GM21717 (cell line): Measurements from ENCODE around the gene PRR23B.
"Not testable (repeated sequence)": the region's sequence is repeated elsewhere in the genome, so short reads cannot be mapped to it uniquely, and the experiment has no call there.

Experiments used
- ATAC-seq: cut with Tn5 transposase; IDR thresholded peaks from one replicate; pipeline ENCODE4 v1.9.1; 2021; ENCODE audit warnings: mild to moderate bottlenecking, moderate library complexity; ENCODE audit not compliant: unreplicated experiment

The PRR23B gene

DNA sequence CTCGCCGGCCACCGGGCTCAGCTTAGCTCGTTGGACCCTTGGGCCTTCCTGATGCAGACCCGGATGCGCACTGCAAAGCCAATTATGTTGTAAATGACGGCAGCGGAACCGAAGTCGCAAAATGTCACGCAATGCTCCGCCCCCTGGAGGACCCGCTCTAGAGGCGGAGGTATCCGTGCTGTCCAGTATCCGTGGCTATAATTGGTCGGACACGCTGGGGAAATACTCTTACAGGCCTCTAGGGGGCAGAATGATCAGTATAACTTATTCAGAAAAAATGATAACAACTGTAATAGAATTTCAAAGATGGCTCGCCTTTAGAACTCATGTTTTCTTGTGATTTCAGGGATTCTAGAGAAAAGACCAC, at the start of gene PRR23B:
PRR23B (minus strand) TSS at position 59 of the 367 bp plus-strand sequence. CDS start 265 bp downstream, outside the sequence.
- ATAC-seq, result no peak

- ATAC-seq, result no peak
These were observed 42.2 kb upstream of the PRR23B start for GRCh38 chr3:139062918-139063317.

GRCh38 chr3:139052802-139053600, 32.3 kb upstream of the PRR23B start:
- ATAC-seq, result no peak

- no peak for ATAC-seq
These were observed 23.9 kb upstream of the PRR23B start, which contains the start of gene PRR23C for GRCh38 chr3:139044366-139045210. Gene PRR23C (minus strand): TSS chr3:139044892. CDS start chr3:139044620, 272 bp downstream.

- no peak for ATAC-seq
These were observed 23.0 kb upstream of the PRR23B start for GRCh38 chr3:139043554-139044365.

- no peak for ATAC-seq
These were observed 16.8 kb upstream of the PRR23B start for GRCh38 chr3:139037478-139037877.

GRCh38 chr3:139032326-139033002, 11.7 kb upstream of the PRR23B start:
- no peak for ATAC-seq

DNA sequence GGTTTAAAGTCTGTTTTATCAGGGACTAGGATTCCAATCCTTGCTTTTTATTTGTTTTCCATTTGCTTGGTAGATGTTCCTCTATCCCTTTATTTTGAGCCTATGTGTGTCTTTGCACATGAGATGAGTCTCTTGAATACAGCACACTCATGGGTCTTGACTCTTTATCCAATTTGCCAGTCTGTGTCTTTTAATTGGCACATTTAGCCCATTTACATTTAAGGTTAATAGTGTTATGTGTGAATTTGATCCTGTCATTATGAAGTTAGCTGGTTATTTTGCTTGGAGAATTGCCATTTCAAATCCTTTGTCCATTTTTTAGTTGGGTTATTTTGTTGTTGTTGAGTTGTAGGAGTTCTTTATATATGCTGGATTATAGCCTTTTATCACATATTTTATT, 9.8 kb upstream of the PRR23B start:
- ATAC-seq, result not testable (repeated sequence)

DNA sequence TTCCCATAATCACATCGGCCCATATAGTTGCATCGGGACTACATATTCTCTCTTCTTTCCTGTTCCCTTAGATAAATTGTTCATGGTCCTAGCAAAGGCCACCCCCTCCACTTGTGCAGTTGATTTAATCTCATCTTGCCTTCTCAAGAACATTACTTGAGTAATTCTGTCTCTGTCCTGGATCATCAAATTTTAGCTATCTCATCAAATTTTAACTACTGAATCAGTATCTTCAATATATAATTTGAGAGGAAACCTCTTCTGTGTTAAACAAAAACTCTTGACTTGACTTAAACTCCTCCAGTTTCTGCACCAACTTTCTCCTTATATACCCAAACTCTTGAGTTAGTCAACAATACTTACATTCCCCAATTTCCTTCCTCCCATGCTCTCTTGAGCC, 4.2 kb upstream of the PRR23B start:
- no peak for ATAC-seq

- ATAC-seq, result no peak
These were observed 474 bp downstream of the PRR23B start for GRCh38 chr3:139020036-139020867.

DNA sequence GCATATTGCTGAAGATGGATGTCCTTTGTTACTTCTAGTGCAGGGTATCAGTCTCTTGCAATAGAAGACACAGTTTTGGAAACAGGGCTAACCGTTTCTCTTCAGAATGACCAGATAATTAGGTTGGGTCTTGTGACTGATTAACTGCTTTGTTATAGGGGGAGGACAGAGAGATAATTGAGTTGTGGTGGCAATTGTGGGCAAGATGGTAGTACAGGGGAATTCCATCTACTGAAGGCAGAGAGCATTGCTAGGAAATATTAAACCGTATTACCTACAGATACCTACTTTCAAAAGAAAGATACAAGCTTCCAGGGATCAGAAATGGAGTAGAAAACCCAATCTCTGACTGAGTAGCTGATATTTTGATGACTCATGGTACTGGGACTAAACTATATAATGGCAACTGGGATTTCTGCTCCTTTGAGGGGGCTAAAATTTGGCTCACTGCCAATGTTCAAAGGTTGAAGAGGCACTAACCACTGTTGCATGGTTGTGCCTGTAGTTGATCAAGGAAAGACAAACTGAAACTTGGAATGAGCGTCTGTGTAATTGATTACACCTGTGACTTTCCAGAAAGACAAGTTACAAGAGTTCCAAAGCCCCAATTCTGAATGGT, 4.2 kb downstream of the PRR23B start:
- no peak for ATAC-seq

DNA sequence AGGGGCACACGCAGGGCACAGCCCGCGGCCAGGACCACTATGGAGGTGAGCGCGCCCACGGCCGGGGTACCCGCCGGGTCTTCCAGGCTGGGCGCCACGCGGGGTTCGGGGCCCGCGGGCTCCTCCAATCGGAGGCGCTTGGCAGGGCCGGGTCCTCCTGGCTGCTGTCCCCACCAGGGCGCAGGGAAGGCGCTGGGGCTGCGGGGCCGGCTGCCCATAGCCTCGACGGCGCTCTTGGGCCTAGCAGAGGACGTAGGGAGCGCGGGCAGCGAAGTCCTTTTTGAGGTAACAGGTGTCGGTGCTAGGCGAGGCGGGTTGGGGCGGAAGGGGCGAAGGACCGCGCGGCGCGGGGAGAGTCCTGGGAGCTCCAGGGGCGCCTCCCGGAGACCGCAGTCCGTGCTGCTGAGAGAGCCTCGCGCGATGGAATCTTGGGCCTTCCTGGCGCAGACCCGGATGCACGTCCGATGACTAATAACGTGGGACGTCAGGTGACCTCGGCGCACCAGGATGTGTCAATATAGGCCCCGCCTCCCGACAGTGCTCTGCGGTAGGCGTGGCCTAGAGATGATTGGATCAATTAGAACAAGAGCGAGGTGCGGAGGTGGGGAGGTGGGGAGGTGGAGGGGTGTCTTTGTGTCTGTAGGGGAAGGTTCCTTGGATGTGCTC, 14.5 kb downstream of the PRR23B start, which contains the start of gene PRR23A:
PRR23A (minus strand) TSS at position 218 of the 666 bp plus-strand sequence; CDS start at position 218, 0 bp downstream.
- no peak for ATAC-seq

- ATAC-seq, result no peak
These were observed 15.3 kb downstream of the PRR23B start for GRCh38 chr3:139005356-139005993.

GRCh38 chr3:138995706-138996105, 25.0 kb downstream of the PRR23B start:
- no peak for ATAC-seq

- ATAC-seq, result no peak
These were observed 33.5 kb downstream of the PRR23B start for GRCh38 chr3:138987181-138987580.

DNA sequence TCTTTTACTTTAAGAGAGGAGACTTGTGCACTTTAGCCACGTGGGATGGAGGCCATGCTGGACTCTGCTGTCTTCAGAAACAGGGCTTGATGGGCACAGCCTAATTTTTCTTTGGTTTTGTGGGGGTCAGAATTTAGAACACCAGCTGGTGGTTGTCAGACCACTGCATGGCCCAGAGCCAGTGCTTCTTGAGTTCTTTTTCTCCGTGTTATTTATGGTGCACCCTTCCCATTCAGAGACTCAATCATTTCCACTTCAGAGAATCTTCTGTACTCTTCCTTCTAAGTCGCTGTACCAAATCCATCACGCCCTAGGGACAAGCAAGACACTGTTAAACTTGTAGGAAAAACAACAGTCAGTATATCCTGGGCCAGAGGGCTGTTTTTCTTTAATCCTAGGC, 34.8 kb downstream of the PRR23B start:
- ATAC-seq, result no peak

- no peak for ATAC-seq
These were observed 35.9 kb downstream of the PRR23B start for GRCh38 chr3:138984816-138985215.

- no peak for ATAC-seq
These were observed 44.7 kb downstream of the PRR23B start for GRCh38 chr3:138976047-138976446.
